Naive thymus-derived CD8-positive, alpha-beta T cell (primary cell): ENCODE measurements around the gene ALG1L2. TPM values are rescaled to one million over a fixed set of nuclear protein-coding genes. Genes with fewer than 3 reads are reported as not detected.
A peak's percentile ranks its signal among the peaks of the same experiment; 100 is the strongest.
"Not testable (repeated sequence)": the region's sequence is repeated elsewhere in the genome, so short reads cannot be mapped to it uniquely, and the experiment has no call there.

ENCODE experiments used
- ATAC-seq, 2 donors: fragments of 150-1000 bp; cut with Tn5 transposase in 1 of 2; sonication (Bioruptor Pico), chemical (Tn5 transposase) in 1 of 2; 1 replicate in 1 of 2; 2 replicates in 1 of 2; pipeline ENCODE4 v1.10.0; 2021; ENCODE audit warnings: mild to moderate bottlenecking in 2 of 2, moderate library complexity in 2 of 2
- POLR2A ChIA-PET: fragments of 350-600 bp; sonication (Branson Sonifier 250); formaldehyde crosslinking; loops from one replicate; lab custom pipeline; 2021; ENCODE audit warnings: antibody characterized with exemption; lab: Charles Lee
- DNase-seq, 10 donors: peaks; one replicate each; pipeline versions ENCODE4 v3.0.0 to v3.0.0-alpha.2; 2020 to 2022
- H3K27ac Mint-ChIP-seq, 10 donors: one replicate each; pipeline ENCODE4 v1.8.0; 2020 to 2022; ENCODE audit warnings: mild to moderate bottlenecking in 10 of 10, mixed read lengths in 10 of 10, moderate library complexity in 4 of 10, inconsistent platforms in 1 of 10
- H3K27me3 Mint-ChIP-seq, 5 donors: one replicate each; pipeline ENCODE4 v1.8.0; 2021 to 2022; ENCODE audit warnings: mixed read lengths in 5 of 5
- H3K36me3 Mint-ChIP-seq, 3 donors: one replicate each; pipeline ENCODE4 v1.8.0; 2020 to 2022; ENCODE audit warnings: mixed read lengths in 3 of 3, mild to moderate bottlenecking in 2 of 3, inconsistent platforms in 1 of 3
- H3K4me1 Mint-ChIP-seq, 4 donors: one replicate each; pipeline ENCODE4 v1.8.0; 2021 to 2022; ENCODE audit warnings: mixed read lengths in 4 of 4
- H3K4me3 Mint-ChIP-seq, 10 donors: one replicate each; pipeline ENCODE4 v1.8.0; 2020 to 2022; ENCODE audit warnings: mild to moderate bottlenecking in 10 of 10, mixed read lengths in 10 of 10, moderate library complexity in 6 of 10, inconsistent platforms in 1 of 10
- H3K9me3 Mint-ChIP-seq, 9 donors: one replicate each; pipeline ENCODE4 v1.8.0; 2020 to 2022; ENCODE audit warnings: mixed read lengths in 9 of 9, mild to moderate bottlenecking in 3 of 9, inconsistent platforms in 1 of 9, moderate library complexity in 1 of 9
- polyA plus RNA-seq, 3 donors: library from polyadenylated mRNA; unstranded; fragments of 300-500 nt; fragmentation: Illumina TruSeq; gene quantifications; one replicate each; pipeline ENCODE4 v1.2.3, GENCODE V29; 2021
- total RNA-seq, 8 experiments: library from RNA in 2 of 8; stranded (reverse) in 2 of 8; gene quantifications; one replicate each; pipeline ENCODE4 v1.2.3 and lab custom pipeline; 2021 to 2026

ALG1L2 gene, protein sequence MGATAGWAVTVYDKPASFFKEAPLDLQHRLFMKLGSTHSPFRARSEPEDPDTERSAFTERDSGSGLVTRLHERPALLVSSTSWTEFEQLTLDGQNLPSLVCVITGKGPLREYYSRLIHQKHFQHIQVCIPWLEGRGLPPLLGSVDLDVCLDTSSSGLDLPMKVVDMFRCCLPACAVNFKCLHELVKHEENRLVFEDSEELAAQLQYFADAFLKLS
- 1 to 10 TPM; 4.5 to 6.7 TPM for total RNA-seq
- under 1 TPM in 1 of 3 donors, not detected in 2; 0.37 TPM for polyA plus RNA-seq
- total RNA-seq (lab: John Stamatoyannopoulos, UW), result 0 to 1.2 (median 0.52) reads per million in 6 experiments

DNA sequence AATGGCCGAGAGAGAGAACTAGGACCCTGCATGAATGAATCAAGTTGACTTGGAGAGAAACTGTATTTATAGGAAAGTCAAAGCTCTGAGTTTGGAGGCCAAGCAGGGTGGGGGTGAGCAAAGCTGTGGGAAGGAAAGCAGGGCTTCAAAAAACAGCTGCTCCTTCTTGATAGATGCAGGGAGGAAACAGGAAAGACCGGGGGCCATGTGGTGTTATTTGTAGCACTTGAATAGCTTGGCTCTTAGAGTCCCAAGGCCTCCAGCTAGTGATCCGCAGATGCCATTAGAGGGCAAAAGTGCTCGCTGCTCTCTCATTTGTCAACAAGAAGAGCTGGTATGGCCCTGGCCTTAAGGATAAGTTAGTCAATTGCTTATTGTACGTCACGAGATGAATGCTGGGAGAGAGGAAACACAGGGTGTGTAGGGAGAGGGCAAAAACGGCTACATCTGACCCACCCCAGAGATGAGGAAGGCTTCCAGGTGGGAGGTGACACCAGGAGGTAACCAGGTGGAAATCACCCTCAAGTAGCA, at the start of gene ALG1L2:
Gene ALG1L2 (plus strand): TSS at position 481 of the 531 bp plus-strand sequence. CDS start 186 bp downstream, outside the sequence.
- POLR2A ChIA-PET, result no interaction called here
- Mint-ChIP-seq H3K27ac (peak within 1 kb of the TSS in 1 of 10 donors; percentile 44), H3K27me3 (peaks cover 7 to 20% (median 14%) of the 10 kb centered on the region in 5 donors), H3K9me3 (no peaks in the 10 kb centered on the region), H3K36me3 (no peaks in the 10 kb centered on the region), H3K4me3 (no peak within 1 kb of the TSS), H3K4me1 (peaks cover 0 to 11% (median 4%) of the 10 kb centered on the region in 4 donors)
- ATAC-seq (no peak), DNase-seq (no peak)

DNA sequence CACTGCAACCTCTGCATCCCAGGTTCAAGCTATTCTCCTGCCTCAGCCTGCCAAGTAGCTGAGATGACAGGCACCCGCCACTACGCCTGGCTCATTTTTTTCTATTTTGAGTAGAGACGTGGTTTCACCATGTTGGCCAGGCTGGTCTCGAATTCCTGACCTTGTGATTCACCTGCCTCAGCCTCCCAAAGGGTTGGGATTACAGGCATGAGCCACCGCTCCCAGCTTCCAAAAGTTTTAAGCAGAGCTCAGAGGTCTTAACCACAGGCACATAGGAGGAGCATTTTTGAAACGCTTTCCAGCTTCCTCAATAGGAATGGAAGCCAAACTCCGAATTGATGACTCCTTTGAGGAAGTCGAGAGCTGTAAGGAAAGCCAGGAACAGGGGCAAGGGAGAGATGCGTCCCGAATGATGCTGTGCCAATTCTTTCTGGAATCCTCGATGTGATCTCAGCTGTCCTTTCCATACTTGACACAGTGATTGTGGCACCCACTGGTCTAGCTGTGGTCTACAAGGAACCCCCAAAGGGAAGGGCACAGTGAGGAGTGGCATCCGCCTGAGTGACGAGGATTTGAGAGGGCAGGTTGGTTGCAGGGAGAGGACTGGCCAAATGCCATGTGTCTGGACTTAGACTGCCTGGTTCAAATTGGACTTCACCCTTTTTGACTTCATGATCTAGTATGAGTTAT, 44.4 kb upstream of the ALG1L2 start:
- H3K27me3 Mint-ChIP-seq, result peaks cover 0 to 13% (median 6%) of the 10 kb centered on the region in 5 donors
- POLR2A ChIA-PET, H3K36me3 Mint-ChIP-seq, H3K9me3 Mint-ChIP-seq, H3K4me1 Mint-ChIP-seq, ATAC-seq, H3K27ac Mint-ChIP-seq, DNase-seq, H3K4me3 Mint-ChIP-seq: not testable (repeated sequence)

DNA sequence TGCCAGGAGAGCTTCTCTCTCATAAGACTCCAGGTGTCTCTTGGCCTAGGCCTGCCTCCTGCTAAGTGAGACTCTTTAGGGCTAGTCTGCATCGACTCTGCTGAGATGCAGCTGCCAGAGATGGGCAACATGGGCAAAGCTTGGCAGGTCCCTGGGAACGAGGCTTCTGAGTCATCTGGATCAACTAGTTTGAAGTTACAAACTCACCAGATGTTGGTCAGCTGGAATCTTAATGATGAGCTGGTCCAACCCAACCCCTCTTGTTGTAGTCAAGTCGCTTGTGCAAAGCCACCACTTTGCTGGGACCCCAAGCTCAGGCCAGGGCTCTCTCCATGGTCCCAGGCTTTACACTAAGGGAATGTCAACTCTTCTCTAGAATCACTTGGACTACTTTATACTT, 38.9 kb upstream of the ALG1L2 start:
- ATAC-seq, H3K36me3 Mint-ChIP-seq, H3K4me3 Mint-ChIP-seq, DNase-seq, H3K4me1 Mint-ChIP-seq, POLR2A ChIA-PET, H3K9me3 Mint-ChIP-seq, H3K27ac Mint-ChIP-seq: not testable (repeated sequence)
- peaks cover 0 to 14% (median 0%) of the 10 kb centered on the region in 5 donors for H3K27me3 Mint-ChIP-seq

DNA sequence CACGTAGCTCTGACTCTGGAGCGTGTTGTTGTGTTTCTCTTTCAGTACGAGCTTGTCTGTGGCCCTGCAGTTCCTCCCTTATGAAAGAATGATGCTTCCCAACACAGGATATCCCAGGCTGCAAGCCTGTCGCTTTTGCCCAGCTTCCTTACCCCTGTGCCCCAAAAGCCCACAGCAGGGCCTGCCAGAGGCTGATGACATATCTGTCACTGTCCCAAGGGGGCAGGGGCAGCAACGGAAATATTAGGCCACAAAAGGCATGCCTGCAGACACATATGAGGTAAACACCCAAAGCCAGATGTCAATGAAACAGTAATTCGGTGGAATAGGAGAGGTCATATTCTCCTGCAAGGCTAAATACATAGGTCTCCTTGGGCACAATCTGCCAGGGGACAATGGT, 38.0 kb upstream of the ALG1L2 start:
- H3K36me3 Mint-ChIP-seq, H3K9me3 Mint-ChIP-seq, POLR2A ChIA-PET, ATAC-seq, H3K27ac Mint-ChIP-seq, DNase-seq, H3K4me1 Mint-ChIP-seq, H3K4me3 Mint-ChIP-seq: not testable (repeated sequence)
- peaks cover 0 to 14% (median 0%) of the 10 kb centered on the region in 5 donors for H3K27me3 Mint-ChIP-seq

DNA sequence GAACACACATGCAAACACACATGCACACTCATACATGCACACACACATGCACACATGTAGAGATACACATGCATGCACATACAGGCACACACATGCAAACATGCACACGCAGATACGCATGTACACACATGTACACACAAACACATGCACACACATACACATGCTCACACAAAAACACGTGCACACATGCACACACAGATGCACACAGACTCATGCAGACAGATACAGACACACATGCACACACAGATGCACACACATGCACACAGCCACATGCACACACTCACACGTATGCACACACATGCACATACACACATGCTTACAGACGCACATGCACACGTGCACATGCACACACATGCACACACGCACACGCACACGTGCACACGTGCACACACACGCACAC, 37.3 kb upstream of the ALG1L2 start:
- DNase-seq (no peak), ATAC-seq (no peak)
- H3K27me3 Mint-ChIP-seq, result peaks cover 0 to 11% (median 0%) of the 10 kb centered on the region in 5 donors
- POLR2A ChIA-PET, result no interaction called here
- no peak overlapping the region for H3K27ac Mint-ChIP-seq
- peaks cover 0 to 4% (median 0%) of the 10 kb centered on the region in 4 donors for H3K4me1 Mint-ChIP-seq
- H3K4me3 Mint-ChIP-seq, result no peak overlapping the region
- no peaks in the 10 kb centered on the region for H3K36me3 Mint-ChIP-seq
- no peaks in the 10 kb centered on the region for H3K9me3 Mint-ChIP-seq

DNA sequence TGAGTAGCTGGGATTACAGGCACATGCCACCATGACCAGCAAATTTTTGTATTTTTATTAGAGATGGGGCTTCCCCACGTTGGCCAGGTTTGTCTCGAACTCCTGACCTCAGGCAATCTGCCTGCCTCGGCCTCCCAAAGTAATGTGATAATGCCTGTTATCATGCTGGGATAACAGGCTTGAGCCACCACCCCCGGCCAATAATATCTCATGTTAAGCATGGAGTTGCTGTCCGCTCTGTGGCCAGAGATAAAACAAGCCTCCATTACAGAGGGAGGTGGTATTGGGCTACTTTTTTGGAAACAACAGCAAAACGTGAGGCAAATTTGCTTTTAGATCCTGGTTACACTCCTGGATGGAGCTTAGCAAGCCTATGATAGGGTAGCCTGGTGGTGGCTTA, 32.9 kb upstream of the ALG1L2 start:
- no peak overlapping the region for H3K4me3 Mint-ChIP-seq
- H3K27me3 Mint-ChIP-seq, result peaks cover 0 to 7% (median 0%) of the 10 kb centered on the region in 5 donors
- no peaks in the 10 kb centered on the region for H3K36me3 Mint-ChIP-seq
- no peaks in the 10 kb centered on the region for H3K9me3 Mint-ChIP-seq
- POLR2A ChIA-PET, result no interaction called here
- ATAC-seq (no peak), DNase-seq (no peak)
- H3K27ac Mint-ChIP-seq, result no peak overlapping the region
- peaks cover 0 to 3% (median 1%) of the 10 kb centered on the region in 4 donors for H3K4me1 Mint-ChIP-seq

DNA sequence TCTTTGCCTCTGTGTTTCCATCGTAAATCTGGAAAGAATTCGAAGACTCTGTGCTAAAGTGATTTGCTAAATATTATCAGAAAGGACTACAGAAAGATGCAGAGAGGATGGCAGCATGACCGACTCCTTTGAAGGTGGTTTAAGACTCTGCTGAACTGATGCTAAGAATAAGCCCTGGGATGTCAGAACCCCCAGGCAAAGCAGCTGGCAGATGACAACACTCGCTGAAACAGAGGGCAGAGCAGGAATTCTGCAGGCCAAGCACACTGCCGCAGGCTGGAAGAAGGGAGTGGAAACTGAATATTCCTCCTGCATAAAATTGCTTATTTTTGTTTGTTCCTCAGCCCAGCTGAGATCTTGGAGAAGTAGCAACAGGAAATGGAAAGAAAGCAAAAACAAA, 29.3 kb upstream of the ALG1L2 start:
- POLR2A ChIA-PET, H3K4me1 Mint-ChIP-seq, H3K4me3 Mint-ChIP-seq, ATAC-seq, H3K36me3 Mint-ChIP-seq, H3K9me3 Mint-ChIP-seq, H3K27me3 Mint-ChIP-seq, H3K27ac Mint-ChIP-seq, DNase-seq: not testable (repeated sequence)

DNA sequence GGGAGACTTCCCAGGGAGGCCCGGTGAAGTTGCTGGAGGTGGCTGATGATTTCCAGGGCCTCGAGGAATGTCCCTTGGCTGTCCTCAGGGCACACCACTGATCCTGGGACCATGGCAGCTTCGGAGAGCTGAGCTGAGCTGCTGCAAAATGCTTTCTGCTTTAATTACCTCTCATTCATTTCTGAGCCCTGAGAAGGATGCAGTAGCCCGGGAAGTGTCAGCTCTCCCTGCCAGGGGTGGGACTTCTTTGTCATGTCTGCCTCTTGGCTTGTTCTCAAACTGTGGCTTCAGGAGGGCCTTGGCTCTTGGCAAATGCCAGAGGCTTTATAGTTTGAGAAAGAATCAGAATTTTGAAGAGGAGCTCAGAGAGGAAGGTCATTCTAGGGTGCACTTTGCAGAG, 28.7 kb upstream of the ALG1L2 start:
- H3K36me3 Mint-ChIP-seq, H3K4me1 Mint-ChIP-seq, H3K9me3 Mint-ChIP-seq, POLR2A ChIA-PET, H3K4me3 Mint-ChIP-seq, ATAC-seq, DNase-seq, H3K27me3 Mint-ChIP-seq: not testable (repeated sequence)
- peak overlapping the region in 1 of 10 donors; percentile 14 for H3K27ac Mint-ChIP-seq

DNA sequence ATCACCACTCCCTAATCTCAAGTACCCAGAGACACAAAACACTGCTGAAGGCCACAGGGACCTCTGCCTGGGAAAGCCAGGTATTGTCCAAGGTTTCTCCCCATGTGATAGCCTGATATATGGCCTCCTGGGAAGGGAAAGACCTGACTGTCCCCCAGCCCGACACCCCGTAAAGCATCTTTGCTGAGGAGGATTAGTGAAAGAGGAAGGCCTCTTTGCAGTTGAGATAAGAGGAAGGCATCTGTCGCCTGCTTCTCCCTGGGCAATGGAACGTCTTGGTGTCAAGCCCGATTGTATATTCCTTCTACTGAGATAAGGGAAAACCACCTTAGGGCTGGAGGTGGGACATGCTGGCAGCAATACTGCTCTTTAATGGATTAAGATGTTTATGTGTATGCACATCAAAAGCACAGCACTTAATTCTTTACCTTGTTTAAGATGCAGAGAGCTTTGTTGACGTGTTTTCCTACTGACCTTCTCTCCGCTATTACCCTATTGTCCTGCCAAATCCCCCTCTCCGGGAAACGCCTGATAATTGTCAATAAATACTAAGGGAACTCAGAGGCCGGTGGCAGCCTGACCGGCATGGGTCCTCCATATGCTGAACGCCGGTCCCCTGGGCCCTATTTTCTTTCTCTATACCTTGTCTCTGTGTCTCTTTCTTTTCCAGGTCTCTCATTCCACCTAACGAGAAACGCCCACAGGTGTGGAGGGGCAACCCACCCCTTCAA, 23.9 kb upstream of the ALG1L2 start:
- H3K36me3 Mint-ChIP-seq, POLR2A ChIA-PET, H3K4me1 Mint-ChIP-seq, ATAC-seq, H3K9me3 Mint-ChIP-seq, DNase-seq, H3K4me3 Mint-ChIP-seq, H3K27ac Mint-ChIP-seq: not testable (repeated sequence)
- peaks cover 0 to 19% (median 0%) of the 10 kb centered on the region in 5 donors for H3K27me3 Mint-ChIP-seq

DNA sequence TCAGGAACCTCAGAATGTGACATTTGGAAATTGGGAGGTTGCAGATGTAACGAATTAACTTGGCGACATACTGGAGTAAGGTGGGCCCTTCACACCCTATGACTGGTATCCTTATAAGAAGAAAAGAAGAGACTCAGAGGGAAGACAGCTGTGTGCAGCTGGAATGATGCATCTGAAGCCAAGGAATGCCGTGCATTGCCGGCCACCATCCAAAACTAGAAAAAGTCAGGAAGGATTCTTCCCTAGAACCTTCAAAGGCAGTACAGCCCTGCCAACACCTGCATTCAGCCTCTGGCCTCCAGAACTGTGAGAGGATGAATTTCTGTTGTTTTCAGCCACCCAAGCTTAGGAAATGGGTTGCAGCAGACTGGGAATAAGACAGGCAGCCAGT, 23.4 kb upstream of the ALG1L2 start:
- H3K4me3 Mint-ChIP-seq, H3K4me1 Mint-ChIP-seq, H3K27ac Mint-ChIP-seq, ATAC-seq, DNase-seq, POLR2A ChIA-PET, H3K36me3 Mint-ChIP-seq, H3K9me3 Mint-ChIP-seq: not testable (repeated sequence)
- peaks cover 0 to 23% (median 0%) of the 10 kb centered on the region in 5 donors for H3K27me3 Mint-ChIP-seq

DNA sequence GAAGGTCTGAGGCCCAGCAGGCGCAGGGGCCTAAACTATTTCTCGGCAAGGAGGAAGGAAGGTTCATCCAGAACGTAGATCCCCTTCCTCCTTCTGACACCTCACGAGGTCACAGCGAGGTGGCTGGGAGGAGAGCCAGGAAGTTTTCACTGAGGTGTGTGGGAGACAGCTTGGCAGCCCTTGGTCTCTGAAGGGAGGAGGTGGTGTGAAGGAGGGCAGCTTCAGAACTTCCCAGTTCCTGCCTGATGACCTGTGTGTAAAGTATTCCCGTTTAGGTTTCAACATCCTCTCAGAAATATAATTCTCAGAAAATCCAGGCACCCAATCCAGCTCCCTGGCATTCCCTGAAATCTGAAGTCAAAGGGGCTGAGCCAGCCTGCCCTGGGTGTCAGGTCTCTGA, 22.9 kb upstream of the ALG1L2 start:
- H3K27ac Mint-ChIP-seq, H3K4me3 Mint-ChIP-seq, H3K9me3 Mint-ChIP-seq, H3K36me3 Mint-ChIP-seq, H3K4me1 Mint-ChIP-seq, POLR2A ChIA-PET, ATAC-seq, DNase-seq: not testable (repeated sequence)
- peaks cover 0 to 23% (median 0%) of the 10 kb centered on the region in 5 donors for H3K27me3 Mint-ChIP-seq

DNA sequence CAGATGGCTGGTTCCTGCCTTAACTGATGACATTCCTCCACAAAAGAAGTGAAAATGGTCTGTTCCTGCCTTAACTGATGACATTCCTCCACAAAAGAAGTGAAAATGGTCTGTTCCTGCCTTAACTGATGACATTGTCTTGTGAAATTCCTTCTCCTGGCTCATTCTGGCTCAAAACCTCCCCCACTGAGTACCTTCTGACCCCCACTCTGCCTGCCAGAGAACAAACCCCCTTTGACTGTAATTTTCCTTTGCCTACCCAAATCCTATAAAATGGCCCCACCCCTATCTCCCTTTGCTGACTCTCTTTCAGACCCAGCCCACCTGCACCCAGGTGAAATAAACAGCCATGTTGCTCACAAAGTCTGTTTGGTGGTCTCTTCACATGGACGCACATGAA, 22.5 kb upstream of the ALG1L2 start:
- H3K36me3 Mint-ChIP-seq, ATAC-seq, H3K9me3 Mint-ChIP-seq, H3K27ac Mint-ChIP-seq, DNase-seq, H3K4me1 Mint-ChIP-seq, POLR2A ChIA-PET, H3K4me3 Mint-ChIP-seq: not testable (repeated sequence)
- peaks cover 0 to 23% (median 0%) of the 10 kb centered on the region in 5 donors for H3K27me3 Mint-ChIP-seq

DNA sequence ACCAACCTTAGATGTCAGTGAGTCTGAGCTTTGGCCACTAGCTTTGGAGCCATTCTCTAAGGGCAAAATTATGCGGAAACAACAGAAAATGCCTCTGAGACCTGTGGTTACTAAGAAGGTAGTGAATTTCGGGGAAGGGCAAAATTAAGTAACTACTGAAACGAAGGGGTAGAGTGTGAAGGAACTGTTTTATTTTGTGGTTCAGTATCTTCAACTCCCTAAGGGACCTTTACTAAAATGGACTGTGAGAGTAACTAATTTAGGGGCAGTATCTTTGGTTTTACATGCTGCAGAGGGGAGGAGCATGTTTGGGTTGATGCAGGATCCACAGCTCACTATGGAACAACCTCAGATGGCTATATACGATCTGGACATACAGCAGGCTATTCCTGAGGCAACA, 8.0 kb upstream of the ALG1L2 start:
- H3K4me1 Mint-ChIP-seq, result no peaks in the 10 kb centered on the region
- peaks cover 0 to 11% (median 2%) of the 10 kb centered on the region in 9 donors for H3K9me3 Mint-ChIP-seq
- peaks cover 0 to 15% (median 4%) of the 10 kb centered on the region in 5 donors for H3K27me3 Mint-ChIP-seq
- H3K27ac Mint-ChIP-seq, result no peak overlapping the region
- peaks cover 0 to 6% (median 0%) of the 10 kb centered on the region in 3 donors for H3K36me3 Mint-ChIP-seq
- POLR2A ChIA-PET, result no interaction called here
- DNase-seq (no peak), ATAC-seq (no peak)
- H3K4me3 Mint-ChIP-seq, result no peak overlapping the region
